H1 (cell line): ENCODE measurements around the gene C1orf21. TPM values are rescaled to one million over a fixed set of nuclear protein-coding genes. Genes with fewer than 3 reads are reported as not detected.

Source experiments
- CHD7 ChIP-seq: fragments of 300-600 bp; sonication (generic); IDR thresholded peaks from 2 replicates; pipeline ENCODE4 v1.7.1; 2012; ENCODE audit warnings: low read length, moderate library complexity, mild to moderate bottlenecking, inconsistent platforms; ENCODE audit not compliant: insufficient replicate concordance
- E2F6 ChIP-seq: IDR thresholded peaks from 2 replicates; pipeline ENCODE4 v1.6.1; 2012; ENCODE audit warnings: inconsistent platforms
- POU5F1 ChIP-seq: IDR thresholded peaks from 2 replicates; pipeline ENCODE4 v1.6.1; 2011; ENCODE audit warnings: low read depth, mild to moderate bottlenecking, low read length, moderate library complexity
- RBBP5 ChIP-seq: IDR thresholded peaks from 2 replicates; pipeline ENCODE4 v1.7.1; 2012; ENCODE audit warnings: low read depth, mild to moderate bottlenecking, inconsistent platforms, low read length, moderate library complexity, borderline replicate concordance
- TBP ChIP-seq: IDR thresholded peaks from 2 replicates; pipeline ENCODE4 v1.6.1; 2011; ENCODE audit warnings: low read depth, low read length, improper control_type of control experiment
- polyA plus RNA-seq, 7 experiments: library from polyadenylated mRNA; depleted of rRNA in 3 of 7; stranded (reverse) in 5 of 7; unstranded in 2 of 7; fragments of >200 nt in 5 of 7; fragments of 200-250 nt in 2 of 7; gene quantifications; 1 replicate in 5 of 7; 2 replicates in 1 of 7; 4 replicates in 1 of 7; pipeline versions ENCODE4 v1.2.1 to v1.2.3, GENCODE V29; 2011 to 2013; ENCODE audit warnings: missing spikeins in 2 of 7, mixed read lengths in 2 of 7
- total RNA-seq: library from RNA; stranded (reverse); fragmentation: NEBNext Ultra II Directional; extraction: Animal tissue kit (Norgen Biotek cat#: 25700); gene quantifications from 2 replicates; pipeline ENCODE4 v1.2.1, GENCODE V29; 2021

Gene C1orf21
- total and polyA plus RNA-seq, 2 of the 8 experiments (the other 6 are each of a cell fraction or from before 2014, with no cell fraction given) = 16.6 to 51.0 TPM

- TF ChIP-seq E2F6 = no peak
- no peak for TF ChIP-seq TBP
- TF ChIP-seq CHD7 = no peak
- TF ChIP-seq POU5F1 = no peak
- no peak for TF ChIP-seq RBBP5
- TF ChIP-seq, all 59 proteins: peak for 0
Measured at GRCh38 chr1:184485751-184486723, 99.2 kb downstream of the C1orf21 start (continued).
